Measurements from ENCODE around the gene DHRS12.
A peak's percentile ranks its signal among the peaks of the same experiment; 100 is the strongest.

The DHRS12 gene

GRCh38 chr13:51805925-51806324 lies 2.0 kb upstream of the DHRS12 start:
- no peak for DNase-seq

GRCh38 chr13:51805313-51805712 lies 1.4 kb upstream of the DHRS12 start:
- DNase-seq, result no peak

- DNase-seq, result peak; percentile 51
Observed at GRCh38 chr13:51804295-51805172, 571 bp upstream of the DHRS12 start.

GRCh38 chr13:51802631-51803418 lies 1.1 kb downstream of the DHRS12 start:
- DNase-seq, result no peak

- DNase-seq, result no peak
Observed at GRCh38 chr13:51801631-51802099, 2.3 kb downstream of the DHRS12 start.

- no peak for DNase-seq
Observed at GRCh38 chr13:51800486-51800885, 3.5 kb downstream of the DHRS12 start.

GRCh38 chr13:51799261-51799660 lies 4.7 kb downstream of the DHRS12 start:
- no peak for DNase-seq

GRCh38 chr13:51797664-51798488 lies 6.1 kb downstream of the DHRS12 start:
- peak; percentile 61 for DNase-seq

- DNase-seq, result no peak
Observed at GRCh38 chr13:51796546-51796945, 7.4 kb downstream of the DHRS12 start.

- no peak for DNase-seq
Observed at GRCh38 chr13:51795419-51795818, 8.5 kb downstream of the DHRS12 start.

GRCh38 chr13:51794964-51795363 lies 9.0 kb downstream of the DHRS12 start:
- DNase-seq, result no peak

GRCh38 chr13:51793570-51794271 lies 10.2 kb downstream of the DHRS12 start:
- DNase-seq, result peak; percentile 45

GRCh38 chr13:51786425-51787265 lies 17.3 kb downstream of the DHRS12 start:
- DNase-seq, result no peak

- DNase-seq, result no peak
Observed at GRCh38 chr13:51785712-51786424, 18.1 kb downstream of the DHRS12 start.

GRCh38 chr13:51784097-51784496 lies 19.9 kb downstream of the DHRS12 start:
- DNase-seq, result no peak

- DNase-seq, result no peak
Observed at GRCh38 chr13:51783428-51784094, 20.4 kb downstream of the DHRS12 start.

GRCh38 chr13:51782026-51782710 lies 21.8 kb downstream of the DHRS12 start:
- DNase-seq, result no peak

- no peak for DNase-seq
Observed at GRCh38 chr13:51781246-51782022, 22.5 kb downstream of the DHRS12 start.

- DNase-seq, result no peak
Observed at GRCh38 chr13:51780099-51780498, 23.9 kb downstream of the DHRS12 start.

Measured in activated CD8-positive, alpha-beta memory T cell treated with anti-CD3 and anti-CD28 coated beads, Interleukin-2, amount 50 U/mL, for 4 hours (primary cell).